GM10266 (cell line): ENCODE results near the gene THAP8.

Source experiments
- DNase-seq: peaks from one replicate; pipeline ENCODE4 v3.0.0; 2012; ENCODE audit errors: extremely low spot score
- CTCF ChIP-seq: IDR thresholded peaks from 2 replicates; pipeline ENCODE4 v1.5.1; 2012; ENCODE audit warnings: mild to moderate bottlenecking, low read depth; ENCODE audit not compliant: control insufficient read depth, insufficient read depth; ENCODE audit errors: missing control alignments

Gene THAP8

GRCh38 chr19:36008336-36008978 lies 45.6 kb downstream of the THAP8 start, which contains the start of gene SYNE4:
Gene SYNE4 (minus strand): TSS chr19:36008813. CDS start chr19:36008681, 132 bp downstream.
- no peak for TF ChIP-seq CTCF
- no peak for DNase-seq

- TF ChIP-seq CTCF = no peak
- DNase-seq = no peak
Observed at GRCh38 chr19:36006955-36007354, 47.1 kb downstream of the THAP8 start.

- no peak for DNase-seq
- no peak for TF ChIP-seq CTCF
Observed at GRCh38 chr19:36003284-36003683, 50.8 kb downstream of the THAP8 start.

- TF ChIP-seq CTCF = no peak
- no peak for DNase-seq
Observed at GRCh38 chr19:36001605-36002004, 52.5 kb downstream of the THAP8 start.

- DNase-seq = no peak
- TF ChIP-seq CTCF = no peak
Observed at GRCh38 chr19:35996777-35997176, 57.3 kb downstream of the THAP8 start.

GRCh38 chr19:35995048-35995993 lies 58.8 kb downstream of the THAP8 start, which contains the start of gene SDHAF1:
Gene SDHAF1 (plus strand): TSS chr19:35995188. CDS start chr19:35995275, 87 bp downstream.
- TF ChIP-seq CTCF = no peak
- peak; percentile 99 for DNase-seq

- peak; percentile 74 for DNase-seq
- peak; percentile 34 for TF ChIP-seq CTCF
Observed at GRCh38 chr19:35993923-35994598, 60.0 kb downstream of the THAP8 start.
